ACC112 (cell line): Measurements from ENCODE around the gene PACRG.

Source experiments
- H2AFZ ChIP-seq: fragments of 200-600 bp; sonication (generic); one replicate; pipeline ENCODE4 v1.6.0; 2017; ENCODE audit warnings: antibody characterized with exemption, low read length; ENCODE audit not compliant: unreplicated experiment
- H3K27ac ChIP-seq: fragments of 200-600 bp; sonication (generic); 2 replicates; pipeline ENCODE4 v1.5.1; 2014; ENCODE audit warnings: low read depth, mild to moderate bottlenecking, antibody characterized with exemption, low read length, moderate library complexity
- H3K27me3 ChIP-seq: fragments of 200-600 bp; sonication (generic); 2 replicates; pipeline ENCODE4 v1.6.1; 2014; ENCODE audit warnings: mild to moderate bottlenecking, antibody characterized with exemption, low read length, moderate library complexity, mixed read lengths; ENCODE audit not compliant: insufficient read depth
- H3K36me3 ChIP-seq: fragments of 200-600 bp; sonication (generic); 2 replicates; pipeline ENCODE4 v1.6.1; 2016; ENCODE audit warnings: mild to moderate bottlenecking, antibody characterized with exemption, low read length, moderate library complexity, mixed read lengths; ENCODE audit not compliant: insufficient read depth
- H3K4me1 ChIP-seq: fragments of 200-600 bp; sonication (generic); one replicate; pipeline ENCODE4 v1.6.1; 2016; ENCODE audit warnings: low read length, mixed read lengths; ENCODE audit not compliant: insufficient read depth, unreplicated experiment, control insufficient read depth
- H3K4me3 ChIP-seq: fragments of 200-600 bp; sonication (generic); 2 replicates; pipeline ENCODE4 v1.5.1; 2014; ENCODE audit warnings: mild to moderate bottlenecking, low read depth, low read length
- H3K79me2 ChIP-seq: fragments of 200-600 bp; sonication (generic); one replicate; pipeline ENCODE4 v1.6.0; 2016; ENCODE audit warnings: low read length; ENCODE audit not compliant: control insufficient read depth, unreplicated experiment, insufficient read depth

The PACRG gene

DNA sequence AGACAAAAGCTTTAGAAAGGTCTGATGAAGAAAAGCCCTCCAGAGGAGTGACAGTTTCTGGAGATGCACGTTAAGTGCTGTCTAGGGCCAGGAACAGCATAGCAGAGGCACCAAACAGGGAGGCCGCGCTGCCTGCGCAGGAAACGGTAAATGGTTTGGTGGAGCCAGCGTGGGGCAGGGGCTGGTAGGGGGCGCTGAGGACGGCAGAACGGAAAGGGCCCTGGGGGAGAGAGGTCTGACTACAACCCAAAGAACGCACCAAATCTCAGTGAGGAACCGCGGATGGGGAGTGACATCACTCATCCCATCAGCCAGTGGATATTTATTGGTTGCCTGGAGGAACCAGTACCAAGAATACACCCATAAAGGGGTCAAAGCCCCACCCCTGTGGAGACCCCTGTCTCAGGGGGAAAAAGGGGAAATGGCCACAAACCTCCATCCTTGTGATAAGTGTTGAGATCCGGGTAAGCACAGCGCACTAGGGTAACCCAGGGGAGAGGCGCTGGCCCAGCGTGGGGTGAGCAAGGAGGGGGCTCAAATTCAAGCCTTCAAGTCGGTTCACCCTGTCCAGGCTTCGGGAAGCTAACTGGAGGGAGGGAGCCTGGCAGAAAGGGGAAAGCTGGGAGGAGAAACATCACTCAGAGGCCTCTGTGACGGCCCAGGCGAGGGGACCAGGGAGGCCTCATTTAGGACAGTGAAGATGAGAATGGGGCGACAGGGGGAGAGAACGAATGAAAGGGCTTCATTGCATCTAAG, 437.6 kb downstream of the PACRG start:
- no peak overlapping the region for H2AFZ ChIP-seq
- no peaks in the 10 kb centered on the region for H3K27me3 ChIP-seq
- no peaks in the 10 kb centered on the region for H3K4me1 ChIP-seq
- H3K4me3 ChIP-seq = no peak overlapping the region
- H3K79me2 ChIP-seq = no peaks in the 10 kb centered on the region
- H3K36me3 ChIP-seq = no peaks in the 10 kb centered on the region
- H3K27ac ChIP-seq = no peak overlapping the region

DNA sequence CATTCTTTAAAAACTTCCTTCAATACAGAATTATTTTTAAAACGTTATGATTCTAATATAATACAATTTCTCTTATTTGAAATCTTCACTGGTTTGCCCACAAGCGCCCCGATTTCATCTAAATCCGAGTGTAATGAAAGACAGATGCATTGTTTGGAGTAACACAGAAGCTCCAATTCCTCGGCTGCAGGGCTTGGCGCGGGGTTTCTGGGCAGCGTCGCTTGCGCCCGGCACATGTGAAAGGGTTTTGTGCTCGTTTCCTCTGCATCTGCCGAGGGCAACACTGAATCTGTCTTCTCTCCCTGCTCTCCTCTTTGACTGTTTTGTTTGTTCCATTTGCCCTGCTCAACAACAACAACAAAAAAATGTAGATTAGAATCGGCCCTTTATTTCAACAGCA, 438.1 kb downstream of the PACRG start:
- H3K79me2 ChIP-seq = no peaks in the 10 kb centered on the region
- H3K4me1 ChIP-seq = no peaks in the 10 kb centered on the region
- no peak overlapping the region for H3K27ac ChIP-seq
- no peak overlapping the region for H2AFZ ChIP-seq
- no peak overlapping the region for H3K4me3 ChIP-seq
- no peaks in the 10 kb centered on the region for H3K27me3 ChIP-seq
- no peaks in the 10 kb centered on the region for H3K36me3 ChIP-seq

DNA sequence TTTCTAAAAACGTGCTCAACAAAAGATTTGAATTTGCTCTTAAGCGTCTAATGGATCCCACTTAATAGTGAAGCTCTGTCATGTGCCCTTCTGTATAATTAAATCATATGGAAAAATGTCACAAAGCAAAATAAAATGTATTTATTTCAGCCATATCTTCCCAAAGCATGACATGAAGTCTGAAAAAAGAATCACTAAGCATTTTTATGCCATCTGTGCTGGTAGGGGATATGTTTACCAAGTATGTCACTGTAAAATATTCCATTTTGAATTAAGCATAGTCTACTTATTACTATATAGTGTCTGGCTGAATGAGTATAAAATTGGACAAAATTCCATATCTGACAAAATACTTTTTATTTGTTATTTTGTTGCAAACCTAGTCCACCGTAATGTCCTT, 438.7 kb downstream of the PACRG start:
- Histone ChIP-seq H2AFZ (no peak overlapping the region), H3K4me1 (no peaks in the 10 kb centered on the region), H3K27ac (no peak overlapping the region), H3K79me2 (no peaks in the 10 kb centered on the region), H3K27me3 (no peaks in the 10 kb centered on the region), H3K4me3 (no peak overlapping the region), H3K36me3 (no peaks in the 10 kb centered on the region)

DNA sequence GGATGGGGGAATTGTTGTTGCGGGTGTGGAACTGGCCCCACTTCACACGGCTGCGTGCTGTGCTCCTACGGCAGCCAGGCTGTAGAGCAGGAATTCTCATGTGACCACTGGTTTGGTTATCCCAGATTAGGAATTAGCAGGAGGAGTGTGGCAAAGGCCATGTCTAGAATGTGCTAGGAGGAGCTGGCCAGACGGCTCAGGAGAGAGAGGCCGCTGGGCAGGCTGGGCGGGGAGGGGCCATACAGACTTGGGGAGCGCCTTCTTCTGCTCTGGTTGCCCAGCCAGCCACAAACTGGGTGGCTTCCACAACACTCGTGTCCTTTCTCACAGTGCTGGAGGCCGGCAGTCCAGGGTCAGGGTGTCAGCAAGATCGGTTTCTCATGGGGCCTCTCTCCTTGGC, 441.7 kb downstream of the PACRG start:
- Histone ChIP-seq H3K79me2 (no peaks in the 10 kb centered on the region), H3K27me3 (no peaks in the 10 kb centered on the region), H2AFZ (no peak overlapping the region), H3K27ac (no peak overlapping the region), H3K4me3 (no peak overlapping the region), H3K4me1 (no peaks in the 10 kb centered on the region), H3K36me3 (no peaks in the 10 kb centered on the region)

DNA sequence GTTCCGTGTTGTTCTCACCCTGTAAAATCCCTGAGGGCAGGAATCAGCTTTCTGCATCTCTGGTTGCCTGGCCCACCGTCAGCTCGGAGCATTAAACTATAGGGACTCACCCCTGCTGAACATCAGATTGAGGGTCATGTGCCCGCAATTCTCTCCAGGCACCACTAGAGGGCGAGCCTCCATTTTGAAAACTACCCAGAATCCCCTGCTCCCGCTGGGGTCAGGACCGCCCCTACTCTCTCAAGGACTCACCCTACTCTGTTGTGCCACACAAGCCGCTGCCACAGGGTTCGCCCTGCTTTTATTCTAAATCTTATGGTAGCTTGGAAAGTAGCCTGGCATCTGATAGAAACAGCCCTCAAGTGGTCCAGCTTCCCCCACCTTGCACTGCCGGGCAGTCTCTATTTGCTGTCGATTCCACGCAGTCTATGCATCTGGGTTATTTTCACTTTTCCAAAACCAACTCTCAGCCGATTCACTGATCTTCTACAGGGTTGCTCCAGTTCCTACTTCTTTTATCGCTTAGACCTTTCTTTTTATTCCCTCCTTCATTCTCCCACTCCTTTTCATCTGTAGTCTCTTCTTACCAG, 442.6 kb downstream of the PACRG start:
- H3K4me3 ChIP-seq = no peak overlapping the region
- H3K4me1 ChIP-seq = no peaks in the 10 kb centered on the region
- H3K27me3 ChIP-seq = no peaks in the 10 kb centered on the region
- no peaks in the 10 kb centered on the region for H3K36me3 ChIP-seq
- H2AFZ ChIP-seq = no peak overlapping the region
- no peaks in the 10 kb centered on the region for H3K79me2 ChIP-seq
- H3K27ac ChIP-seq = no peak overlapping the region

DNA sequence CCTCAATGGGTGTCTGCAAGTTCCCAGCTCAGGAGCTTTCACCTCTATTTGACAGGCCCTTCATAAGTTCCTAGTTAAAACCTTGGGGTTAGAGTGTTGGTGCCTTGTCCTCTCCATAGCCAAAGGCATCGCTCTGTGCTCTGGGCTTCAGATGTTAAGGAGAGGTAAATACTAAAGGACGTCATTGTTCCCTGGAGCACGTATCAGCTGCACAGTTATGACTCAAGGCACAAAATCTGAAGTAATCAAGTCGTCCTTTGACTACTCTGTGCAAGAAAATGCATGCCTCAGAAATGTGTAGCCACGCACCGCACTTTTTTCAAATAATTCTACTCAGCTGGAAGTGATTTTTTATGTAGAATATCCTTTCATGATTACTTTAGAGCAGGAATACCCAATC, 446.0 kb downstream of the PACRG start:
- no peak overlapping the region for H3K27ac ChIP-seq
- H2AFZ ChIP-seq = no peak overlapping the region
- no peak overlapping the region for H3K4me3 ChIP-seq
- H3K79me2 ChIP-seq = no peaks in the 10 kb centered on the region
- no peaks in the 10 kb centered on the region for H3K27me3 ChIP-seq
- no peaks in the 10 kb centered on the region for H3K36me3 ChIP-seq
- H3K4me1 ChIP-seq = no peaks in the 10 kb centered on the region

DNA sequence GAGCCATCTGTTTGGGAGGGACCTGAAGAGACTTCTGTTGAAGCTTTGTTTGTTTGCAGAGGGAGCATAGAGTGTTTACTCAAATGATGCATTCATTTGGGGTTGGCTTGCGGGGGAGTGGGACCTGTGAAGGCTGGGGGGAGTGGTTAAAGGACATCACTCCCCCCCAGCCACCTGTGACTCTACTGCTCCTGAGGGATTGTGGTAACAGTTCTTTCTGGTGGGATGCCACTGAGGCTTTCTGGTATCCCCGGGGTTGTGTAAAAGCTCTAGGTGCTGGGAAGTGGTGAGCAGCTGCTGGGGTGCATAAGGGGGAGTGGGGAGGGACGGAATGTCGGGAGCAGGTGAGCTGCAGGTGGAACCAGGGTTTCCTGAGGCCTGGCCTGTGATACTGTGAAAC, 447.5 kb downstream of the PACRG start:
- Histone ChIP-seq H3K27me3 (no peaks in the 10 kb centered on the region), H2AFZ (no peak overlapping the region), H3K36me3 (no peaks in the 10 kb centered on the region), H3K4me3 (no peak overlapping the region), H3K79me2 (no peaks in the 10 kb centered on the region), H3K27ac (no peak overlapping the region), H3K4me1 (no peaks in the 10 kb centered on the region)

DNA sequence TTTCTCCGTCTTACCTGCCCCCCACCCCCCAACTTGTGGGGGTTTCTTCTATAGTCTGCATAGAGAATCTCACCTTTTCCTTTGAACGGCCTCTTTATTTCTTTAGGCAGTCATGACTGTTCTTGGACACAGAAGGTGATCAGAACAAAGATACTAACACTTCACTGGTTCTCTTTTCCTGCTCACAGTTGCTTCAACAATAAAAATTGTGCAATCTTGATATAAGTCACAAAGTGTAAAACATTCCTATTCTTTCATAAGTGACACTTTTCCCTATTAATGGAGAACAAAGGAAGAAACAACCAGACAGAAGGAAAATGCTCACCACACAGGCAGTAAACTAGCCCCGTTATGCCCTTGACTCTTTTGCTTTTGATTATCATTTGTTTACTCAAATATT, 448.3 kb downstream of the PACRG start:
- Histone ChIP-seq H2AFZ (no peak overlapping the region), H3K27me3 (no peaks in the 10 kb centered on the region), H3K27ac (no peak overlapping the region)

DNA sequence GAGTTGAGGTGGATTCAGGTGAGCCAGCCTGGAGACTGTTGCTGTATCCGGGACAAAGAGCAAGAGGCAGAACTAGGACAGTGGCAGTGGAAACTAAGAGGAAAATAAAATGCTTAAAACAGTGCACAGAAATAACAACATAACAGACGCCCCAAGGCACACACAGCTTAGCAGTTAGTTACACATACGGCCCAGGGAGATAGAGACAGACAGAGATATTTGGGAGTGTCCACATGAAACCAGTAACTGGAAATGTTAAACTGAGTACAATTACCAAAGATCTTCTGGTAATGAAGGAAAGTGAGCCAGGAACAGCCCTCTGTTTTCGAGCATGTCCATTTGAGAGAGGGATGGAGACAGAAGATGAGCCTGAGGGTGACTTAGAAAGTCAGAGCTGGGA, 449.2 kb downstream of the PACRG start:
- H3K36me3 ChIP-seq = no peaks in the 10 kb centered on the region
- no peak overlapping the region for H3K4me3 ChIP-seq
- H3K27me3 ChIP-seq = no peaks in the 10 kb centered on the region
- H3K4me1 ChIP-seq = peaks cover 3% of the 10 kb centered on the region
- H2AFZ ChIP-seq = no peak overlapping the region
- H3K79me2 ChIP-seq = no peaks in the 10 kb centered on the region
- no peak overlapping the region for H3K27ac ChIP-seq

More for the DNA sequence above, 448.3 kb downstream of the PACRG start:
- no peaks in the 10 kb centered on the region for H3K36me3 ChIP-seq
- no peaks in the 10 kb centered on the region for H3K79me2 ChIP-seq
- H3K4me1 ChIP-seq = peaks cover 3% of the 10 kb centered on the region
- H3K4me3 ChIP-seq = no peak overlapping the region

DNA sequence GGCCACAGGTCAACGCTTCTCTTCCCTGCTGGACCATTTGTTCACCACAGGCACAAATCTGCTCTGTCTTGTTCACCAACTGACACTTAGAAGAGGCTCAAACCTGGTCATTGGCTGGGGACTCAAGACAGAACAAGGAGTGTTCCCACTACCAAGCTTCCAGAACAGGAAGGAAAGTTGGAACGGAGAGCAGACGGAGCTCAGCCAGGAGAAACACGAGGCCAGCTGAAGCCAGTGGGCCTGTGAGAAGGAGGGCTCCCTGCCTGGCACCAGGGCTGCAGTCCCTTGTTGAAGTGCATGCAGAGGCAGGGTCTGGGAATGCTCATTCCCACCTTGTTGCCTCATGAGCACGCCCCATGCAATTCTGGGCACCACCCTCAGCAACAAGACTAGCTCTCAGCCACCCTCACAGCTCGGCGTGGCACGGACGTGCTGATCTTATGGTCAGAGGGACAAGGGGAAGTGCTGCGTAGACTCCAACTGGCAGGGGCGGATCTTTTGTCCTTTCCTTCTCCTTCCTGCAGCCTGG, 450.2 kb downstream of the PACRG start:
- Histone ChIP-seq H3K36me3 (no peaks in the 10 kb centered on the region), H3K27ac (no peak overlapping the region), H2AFZ (no peak overlapping the region), H3K4me3 (no peak overlapping the region), H3K27me3 (no peaks in the 10 kb centered on the region), H3K79me2 (no peaks in the 10 kb centered on the region), H3K4me1 (peaks cover 3% of the 10 kb centered on the region)

DNA sequence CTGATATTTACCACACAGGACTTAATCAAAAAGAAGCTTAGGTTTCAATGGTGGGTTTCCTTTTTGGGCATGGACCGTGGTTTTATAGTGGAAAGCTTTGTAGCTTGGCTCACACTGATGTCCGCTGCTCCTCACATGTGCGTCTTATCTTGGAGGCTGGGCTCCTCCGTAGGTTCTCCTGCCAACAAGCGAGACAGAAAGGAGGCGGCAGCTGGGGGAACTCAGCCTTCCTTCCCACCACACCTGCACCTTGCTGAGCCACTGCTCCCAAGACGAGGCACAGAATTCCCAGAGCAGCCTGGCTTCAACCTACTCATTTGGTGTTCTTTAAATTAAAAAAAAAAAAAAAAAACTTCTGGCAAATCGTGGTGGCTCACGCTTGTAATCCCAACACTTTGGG, 451.3 kb downstream of the PACRG start:
- H3K27ac ChIP-seq = no peak overlapping the region

More for the DNA sequence above, 451.3 kb downstream of the PACRG start:
- no peak overlapping the region for H2AFZ ChIP-seq
- H3K4me3 ChIP-seq = no peak overlapping the region
- no peaks in the 10 kb centered on the region for H3K36me3 ChIP-seq
- H3K79me2 ChIP-seq = no peaks in the 10 kb centered on the region
- no peaks in the 10 kb centered on the region for H3K27me3 ChIP-seq
- peaks cover 3% of the 10 kb centered on the region for H3K4me1 ChIP-seq
